ENCODE results near the gene BNIPL. TPM values are rescaled to one million over a fixed set of nuclear protein-coding genes. Genes with fewer than 3 reads are reported as not detected.

The BNIPL gene
- total RNA-seq, 3 donors from 2014 or later, result 0.41 to 1.1 (median 0.63) TPM

- no peaks in the 10 kb centered on the region for H3K36me3 ChIP-seq (ENCODE audit: low read depth)
- TF ChIP-seq CTCF (IDR thresholded peaks at IDR 0.05), result no peak
- intact Hi-C loops (cut with DNase I, micrococcal nuclease), result no loop called here
- no peaks in the 10 kb centered on the region for H3K9me3 ChIP-seq
- peaks cover 51% of the 10 kb centered on the region for H3K4me1 ChIP-seq (ENCODE audit: low read depth)
- ATAC-seq (no peak), DNase-seq (no peak)
- H3K4me3 ChIP-seq, result no peak overlapping the region
Observed at GRCh38 chr1:151010346-151010726, 26.1 kb upstream of the BNIPL start.

GRCh38 chr1:151011154-151011850, 25.1 kb upstream of the BNIPL start:
- no peaks in the 10 kb centered on the region for H3K36me3 ChIP-seq (ENCODE audit: low read depth)
- intact Hi-C loops (cut with DNase I, micrococcal nuclease), result no loop called here
- peaks cover 51% of the 10 kb centered on the region for H3K4me1 ChIP-seq (ENCODE audit: low read depth)
- no peaks in the 10 kb centered on the region for H3K9me3 ChIP-seq
- DNase-seq (no peak), ATAC-seq (no peak)
- TF ChIP-seq CTCF (IDR thresholded peaks at IDR 0.05), result no peak
- H3K4me3 ChIP-seq, result no peak overlapping the region

GRCh38 chr1:151012684-151013471, 23.5 kb upstream of the BNIPL start:
- ATAC-seq (peak; percentile 63), DNase-seq (peak in 2 of 3 donors; percentile 56 to 61)
- no peak overlapping the region for H3K4me3 ChIP-seq
- H3K36me3 ChIP-seq (ENCODE audit: low read depth), result no peaks in the 10 kb centered on the region
- TF ChIP-seq CTCF (IDR thresholded peaks at IDR 0.05), result no peak
- H3K4me1 ChIP-seq (ENCODE audit: low read depth), result peaks cover 39% of the 10 kb centered on the region
- no peaks in the 10 kb centered on the region for H3K9me3 ChIP-seq
- intact Hi-C loops (cut with DNase I, micrococcal nuclease), result no loop called here

GRCh38 chr1:151013518-151013917, 22.9 kb upstream of the BNIPL start:
- TF ChIP-seq CTCF (IDR thresholded peaks at IDR 0.05), result no peak
- H3K4me1 ChIP-seq (ENCODE audit: low read depth), result peaks cover 39% of the 10 kb centered on the region
- DNase-seq, result peak in 1 of 3 donors; percentile 40
- no peaks in the 10 kb centered on the region for H3K9me3 ChIP-seq
- intact Hi-C loops (cut with DNase I, micrococcal nuclease), result no loop called here
- H3K36me3 ChIP-seq (ENCODE audit: low read depth), result no peaks in the 10 kb centered on the region
- ATAC-seq, result peak; percentile 44
- H3K4me3 ChIP-seq, result no peak overlapping the region

- TF ChIP-seq CTCF (IDR thresholded peaks at IDR 0.05), result peak; percentile 50
- peak; percentile 68 to 92 (median 78) for DNase-seq
- H3K9me3 ChIP-seq, result no peaks in the 10 kb centered on the region
- peak; percentile 90 for ATAC-seq
- intact Hi-C loops (cut with DNase I, micrococcal nuclease), result no loop called here
- no peaks in the 10 kb centered on the region for H3K36me3 ChIP-seq (ENCODE audit: low read depth)
- no peak overlapping the region for H3K4me3 ChIP-seq
- H3K4me1 ChIP-seq (ENCODE audit: low read depth), result no peaks in the 10 kb centered on the region
Observed at GRCh38 chr1:151024540-151025146, 11.7 kb upstream of the BNIPL start.

All from mucosa of descending colon (tissue), 3 donors.